Measurements from ENCODE around the gene SLC16A11.

The SLC16A11 gene

GRCh38 chr17:7084088-7084487 lies 40.2 kb upstream of the SLC16A11 start:
- H3K9me3 ChIP-seq (ENCODE audit: insufficient read depth, low read depth, low read length), result no peaks in the 10 kb centered on the region
- H3F3A ChIP-seq (ENCODE audit: low read depth), result no peaks in the 10 kb centered on the region
- H3K79me2 ChIP-seq (ENCODE audit: insufficient read depth, low read length), result no peaks in the 10 kb centered on the region
- no peak overlapping the region for H2AFZ ChIP-seq (ENCODE audit: low read length)
- H3K4me3 ChIP-seq (ENCODE audit: low read length, poor library complexity, severe bottlenecking), result no peak overlapping the region
- H4K20me1 ChIP-seq (ENCODE audit: insufficient read depth, low read length, poor library complexity, severe bottlenecking), result no peaks in the 10 kb centered on the region
- H3K4me2 ChIP-seq (ENCODE audit: low read depth, low read length, poor library complexity, severe bottlenecking), result no peak overlapping the region
- H3K36me3 ChIP-seq (ENCODE audit: insufficient read depth, low read length), result no peaks in the 10 kb centered on the region
- H3K4me1 ChIP-seq (ENCODE audit: insufficient read depth, low read length, poor library complexity, severe bottlenecking), result peaks cover 4% of the 10 kb centered on the region
- no peak overlapping the region for H3K9ac ChIP-seq (ENCODE audit: low read depth, low read length, poor library complexity, severe bottlenecking)
- H3K27me3 ChIP-seq (ENCODE audit: insufficient read depth, low read length, poor library complexity, severe bottlenecking), result no peaks in the 10 kb centered on the region
- TF ChIP-seq CTCF (conservative IDR thresholded peaks at IDR 0.05; ENCODE audit: low read length) (no peak), EZH2phosphoT487 (IDR thresholded peaks at IDR 0.05; ENCODE audit: borderline replicate concordance) (no peak)
- H3K9me2 ChIP-seq (replicated peaks; ENCODE audit: low read depth, low read length), result no peaks in the 10 kb centered on the region

- no peaks in the 10 kb centered on the region for H3K9me2 ChIP-seq (replicated peaks; ENCODE audit: low read depth, low read length)
- H3K9ac ChIP-seq (ENCODE audit: low read depth, low read length, poor library complexity, severe bottlenecking), result no peak overlapping the region
- no peaks in the 10 kb centered on the region for H3F3A ChIP-seq (ENCODE audit: low read depth)
- no peaks in the 10 kb centered on the region for H3K27me3 ChIP-seq (ENCODE audit: insufficient read depth, low read length, poor library complexity, severe bottlenecking)
- peaks cover 4% of the 10 kb centered on the region for H3K4me1 ChIP-seq (ENCODE audit: insufficient read depth, low read length, poor library complexity, severe bottlenecking)
- no peak overlapping the region for H2AFZ ChIP-seq (ENCODE audit: low read length)
- no peaks in the 10 kb centered on the region for H3K79me2 ChIP-seq (ENCODE audit: insufficient read depth, low read length)
- no peak overlapping the region for H3K4me3 ChIP-seq (ENCODE audit: low read length, poor library complexity, severe bottlenecking)
- no peaks in the 10 kb centered on the region for H3K9me3 ChIP-seq (ENCODE audit: insufficient read depth, low read depth, low read length)
- H4K20me1 ChIP-seq (ENCODE audit: insufficient read depth, low read length, poor library complexity, severe bottlenecking), result no peaks in the 10 kb centered on the region
- H3K4me2 ChIP-seq (ENCODE audit: low read depth, low read length, poor library complexity, severe bottlenecking), result no peak overlapping the region
- TF ChIP-seq EZH2phosphoT487 (IDR thresholded peaks at IDR 0.05; ENCODE audit: borderline replicate concordance), result no peak
- H3K36me3 ChIP-seq (ENCODE audit: insufficient read depth, low read length), result no peaks in the 10 kb centered on the region
Measured at GRCh38 chr17:7083592-7083991, 39.7 kb upstream of the SLC16A11 start.

- no peaks in the 10 kb centered on the region for H3K9me3 ChIP-seq (ENCODE audit: insufficient read depth, low read depth, low read length)
- peak overlapping the region; percentile 34 for H3K4me2 ChIP-seq (ENCODE audit: low read depth, low read length, poor library complexity, severe bottlenecking)
- H3K27me3 ChIP-seq (ENCODE audit: insufficient read depth, low read length, poor library complexity, severe bottlenecking), result no peaks in the 10 kb centered on the region
- H3K36me3 ChIP-seq (ENCODE audit: insufficient read depth, low read length), result no peaks in the 10 kb centered on the region
- no peak overlapping the region for H2AFZ ChIP-seq (ENCODE audit: low read length)
- H3K4me3 ChIP-seq (ENCODE audit: low read length, poor library complexity, severe bottlenecking), result no peak overlapping the region
- no peaks in the 10 kb centered on the region for H3K9me2 ChIP-seq (replicated peaks; ENCODE audit: low read depth, low read length)
- no peaks in the 10 kb centered on the region for H3K79me2 ChIP-seq (ENCODE audit: insufficient read depth, low read length)
- no peak overlapping the region for H3K9ac ChIP-seq (ENCODE audit: low read depth, low read length, poor library complexity, severe bottlenecking)
- peaks cover 4% of the 10 kb centered on the region for H3K4me1 ChIP-seq (ENCODE audit: insufficient read depth, low read length, poor library complexity, severe bottlenecking)
- H4K20me1 ChIP-seq (ENCODE audit: insufficient read depth, low read length, poor library complexity, severe bottlenecking), result no peaks in the 10 kb centered on the region
- TF ChIP-seq EZH2phosphoT487 (IDR thresholded peaks at IDR 0.05; ENCODE audit: borderline replicate concordance), result no peak
- TF ChIP-seq CTCF (conservative IDR thresholded peaks at IDR 0.05; ENCODE audit: low read length), result no peak
- no peaks in the 10 kb centered on the region for H3F3A ChIP-seq (ENCODE audit: low read depth)
Measured at GRCh38 chr17:7081341-7082062, 37.6 kb upstream of the SLC16A11 start.

Data from Loucy (cell line).